Natural killer cell (primary cell): ENCODE measurements around the gene AJM1. TPM values are rescaled to one million over a fixed set of nuclear protein-coding genes. Genes with fewer than 3 reads are reported as not detected.
"Not testable (repeated sequence)": the region's sequence is repeated elsewhere in the genome, so short reads cannot be mapped to it uniquely, and the experiment has no call there.

Experiments used
- ATAC-seq, 3 donors: fragments of 150-1000 bp in 2 of 3; fragments of 200-7000 bp in 1 of 3; cut with Tn5 transposase; 1 replicate in 1 of 3; 2 replicates in 2 of 3; pipeline ENCODE4 v1.10.0; 2021; ENCODE audit warnings: mild to moderate bottlenecking in 2 of 3, moderate library complexity in 2 of 3
- DNase-seq, 2 donors: peaks; one replicate each; pipeline versions ENCODE4 v3.0.0 to v3.0.0-alpha.2; 2013 to 2021; ENCODE audit warnings: mixed read lengths in 1 of 2
- H3K27ac ChIP-seq: one replicate; pipeline ENCODE4 v1.5.1; 2013; ENCODE audit warnings: mild to moderate bottlenecking, low read length
- H3K27me3 ChIP-seq: one replicate; pipeline ENCODE4 v1.6.1; 2013; ENCODE audit warnings: low read length; ENCODE audit not compliant: control insufficient read depth, insufficient read depth
- H3K36me3 ChIP-seq: one replicate; pipeline ENCODE4 v1.6.1; 2013; ENCODE audit warnings: low read length; ENCODE audit not compliant: control insufficient read depth, insufficient read depth
- H3K4me1 ChIP-seq: one replicate; pipeline ENCODE4 v1.6.1; 2013; ENCODE audit warnings: low read length; ENCODE audit not compliant: control insufficient read depth, insufficient read depth
- H3K4me3 ChIP-seq: one replicate; pipeline ENCODE4 v1.5.1; 2013; ENCODE audit warnings: low read length
- H3K9me3 ChIP-seq: one replicate; pipeline ENCODE4 v1.6.1; 2013; ENCODE audit warnings: low read length; ENCODE audit not compliant: control insufficient read depth, insufficient read depth
- H3K27ac Mint-ChIP-seq, 2 donors: one replicate each; pipeline ENCODE4 v1.8.0; 2022; ENCODE audit warnings: mild to moderate bottlenecking in 2 of 2, mixed read lengths in 2 of 2, moderate library complexity in 1 of 2
- H3K27me3 Mint-ChIP-seq, 2 donors: one replicate each; pipeline ENCODE4 v1.8.0; 2022; ENCODE audit warnings: low read depth in 2 of 2, mixed read lengths in 2 of 2
- H3K36me3 Mint-ChIP-seq: one replicate; pipeline ENCODE4 v1.8.0; 2022; ENCODE audit warnings: mixed read lengths
- H3K4me1 Mint-ChIP-seq, 2 donors: one replicate each; pipeline ENCODE4 v1.8.0; 2022; ENCODE audit warnings: mixed read lengths in 2 of 2
- H3K4me3 Mint-ChIP-seq: one replicate; pipeline ENCODE4 v1.8.0; 2022; ENCODE audit warnings: mild to moderate bottlenecking, moderate library complexity, mixed read lengths
- H3K9me3 Mint-ChIP-seq, 2 donors: one replicate each; pipeline ENCODE4 v1.8.0; 2022; ENCODE audit warnings: mixed read lengths in 2 of 2
- CTCF ChIP-seq: fragments of 200-600 bp; IDR thresholded peaks from one replicate; pipeline ENCODE4 v1.8.0; 2022; ENCODE audit warnings: antibody characterized with exemption
- WGBS: methylation state at CpG from one replicate; pipeline ENCODE4 v1.1.7; 2013; ENCODE audit warnings: missing lambda C conversion rate; ENCODE audit not compliant: insufficient coverage; 5-methylcytosine and 5-hydroxymethylcytosine counted together
- intact Hi-C: fragments of 100-400 bp; cut with micrococcal nuclease; formaldehyde crosslinking; loops from one replicate; pipeline ENCODE4 v1.14.2; 2022
- total RNA-seq, 4 donors: library from RNA; stranded (reverse); fragments of 120-200 nt in 1 of 4; gene quantifications; one replicate each; pipeline versions ENCODE4 v1.2.3 to v1.2.4, GENCODE V29; 2013 to 2022

Gene AJM1
- 10 to 100 TPM; 26.6 to 35.6 (median 31.5) TPM for total RNA-seq
- total RNA-seq (2013), result 1.8 TPM

GRCh38 chr9:136842380-136842948 lies at the start of gene AJM1:
TSS of gene AJM1 (plus strand) at chr9:136842478. CDS start at chr9:136844415, 1,937 bp downstream.
- peak within 1 kb of the TSS; percentile 71 for H3K27ac ChIP-seq
- not testable (repeated sequence) for H3K27me3 Mint-ChIP-seq, H3K27me3 ChIP-seq, H3K9me3 ChIP-seq, H3K36me3 Mint-ChIP-seq, H3K9me3 Mint-ChIP-seq
- peaks cover 14% of the 10 kb centered on the region for H3K36me3 ChIP-seq
- Mint-ChIP-seq H3K4me1 (peaks cover 11 to 29% of the 10 kb centered on the region in 2 donors), H3K4me3 (peak within 1 kb of the TSS; percentile 95), H3K27ac (peak within 1 kb of the TSS; percentile 84 to 93)
- peak; percentile 86 for TF ChIP-seq CTCF
- DNase-seq (peak; percentile 81 to 90), ATAC-seq (peak; percentile 85 to 93 (median 85))
- intact Hi-C loops, result loop anchor here (2.0 to 10.0 kb wide), 5 partner anchors 35 to 308 kb away; partner anchors contain the start of gene RABL6
- WGBS, result under 1% methylated on average over 17 of the region's 27 CpGs
- peak within 1 kb of the TSS; percentile 82 for H3K4me3 ChIP-seq
- peaks cover 41% of the 10 kb centered on the region for H3K4me1 ChIP-seq

- ATAC-seq, result no peak
- Mint-ChIP-seq H3K27ac (no peak overlapping the region), H3K4me3 (no peak overlapping the region), H3K4me1 (peaks cover 20 to 23% of the 10 kb centered on the region in 2 donors), H3K36me3 (no peaks in the 10 kb centered on the region), H3K27me3 (no peaks in the 10 kb centered on the region), H3K9me3 (no peaks in the 10 kb centered on the region)
- H3K9me3 ChIP-seq, result no peaks in the 10 kb centered on the region
- H3K36me3 ChIP-seq, result peaks cover 9% of the 10 kb centered on the region
- no peak for TF ChIP-seq CTCF
- H3K4me3 ChIP-seq, result no peak overlapping the region
- DNase-seq, result peak in 1 of 2 donors; percentile 6
- intact Hi-C loops, result loop anchor here (5.0 kb wide), 1 partner anchor 449 kb away; the partner anchor contains the start of gene TUBB4B
- WGBS, result 90% methylated on average over 15 of the region's 17 CpGs
- H3K27ac ChIP-seq, result no peak overlapping the region
- peaks cover 36% of the 10 kb centered on the region for H3K4me1 ChIP-seq
- no peaks in the 10 kb centered on the region for H3K27me3 ChIP-seq
Observed at GRCh38 chr9:136793086-136793946, 49.0 kb upstream of the AJM1 start.

GRCh38 chr9:136794281-136794999 lies 47.8 kb upstream of the AJM1 start:
- no peaks in the 10 kb centered on the region for H3K27me3 Mint-ChIP-seq
- H3K27ac ChIP-seq, result no peak overlapping the region
- ATAC-seq (no peak), DNase-seq (no peak)
- H3K4me1 ChIP-seq, result peaks cover 35% of the 10 kb centered on the region
- no peaks in the 10 kb centered on the region for H3K36me3 Mint-ChIP-seq
- no peaks in the 10 kb centered on the region for H3K9me3 ChIP-seq
- intact Hi-C loops, result loop anchor here (5.0 kb wide), 1 partner anchor 448 kb away; the partner anchor contains the start of gene TUBB4B
- H3K36me3 ChIP-seq, result peaks cover 9% of the 10 kb centered on the region
- H3K4me3 Mint-ChIP-seq, result no peak overlapping the region
- peaks cover 9 to 14% of the 10 kb centered on the region in 2 donors for H3K4me1 Mint-ChIP-seq
- no peaks in the 10 kb centered on the region for H3K9me3 Mint-ChIP-seq
- peaks cover 8% of the 10 kb centered on the region for H3K27me3 ChIP-seq
- H3K4me3 ChIP-seq, result no peak overlapping the region
- H3K27ac Mint-ChIP-seq, result no peak overlapping the region
- no peak for TF ChIP-seq CTCF
- 93% methylated on average over 14 of the region's 14 CpGs for WGBS
